HG03521 (cell line): ENCODE results near the gene NCDN.
A peak's percentile ranks its signal among the peaks of the same experiment; 100 is the strongest.
"Not testable (repeated sequence)": the region's sequence is repeated elsewhere in the genome, so short reads cannot be mapped to it uniquely, and the experiment has no call there.

Experiments
- ATAC-seq: cut with Tn5 transposase; IDR thresholded peaks from one replicate; pipeline ENCODE4 v1.9.1; 2021; ENCODE audit warnings: mild to moderate bottlenecking, moderate library complexity; ENCODE audit not compliant: unreplicated experiment

The NCDN gene

GRCh38 chr1:35568975-35569395, 11.4 kb downstream of the NCDN start:
- no peak for ATAC-seq

GRCh38 chr1:35569936-35570335, 12.3 kb downstream of the NCDN start:
- no peak for ATAC-seq

DNA sequence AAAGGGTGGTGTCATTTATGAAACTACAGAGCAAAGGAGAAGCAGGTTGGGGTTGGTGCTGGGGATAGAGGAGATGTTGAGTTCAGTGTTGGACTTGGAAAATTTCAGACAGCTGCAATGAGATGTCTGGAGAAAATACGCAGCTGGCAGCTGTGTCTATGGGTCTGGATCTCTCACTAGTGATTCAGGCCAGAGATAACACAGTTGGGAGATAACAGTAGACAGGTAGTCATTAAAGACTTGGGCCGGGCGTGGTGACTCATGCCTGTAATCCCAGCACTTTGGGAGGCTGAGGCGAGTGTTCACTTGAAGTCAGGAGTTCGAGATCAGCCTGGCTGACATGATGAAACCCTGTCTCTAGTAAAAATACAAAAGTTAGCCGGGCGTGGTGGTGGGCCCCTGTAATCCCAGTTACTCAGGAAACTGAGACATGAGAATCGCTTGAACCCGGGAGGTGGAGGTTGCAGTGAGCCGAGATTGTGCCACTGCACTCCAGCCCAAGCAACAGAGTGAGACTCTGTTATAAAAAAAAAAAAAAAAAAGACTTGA, 13.1 kb downstream of the NCDN start:
- ATAC-seq: no peak

- ATAC-seq: no peak
These were observed 13.7 kb downstream of the NCDN start for GRCh38 chr1:35571263-35571662.

DNA sequence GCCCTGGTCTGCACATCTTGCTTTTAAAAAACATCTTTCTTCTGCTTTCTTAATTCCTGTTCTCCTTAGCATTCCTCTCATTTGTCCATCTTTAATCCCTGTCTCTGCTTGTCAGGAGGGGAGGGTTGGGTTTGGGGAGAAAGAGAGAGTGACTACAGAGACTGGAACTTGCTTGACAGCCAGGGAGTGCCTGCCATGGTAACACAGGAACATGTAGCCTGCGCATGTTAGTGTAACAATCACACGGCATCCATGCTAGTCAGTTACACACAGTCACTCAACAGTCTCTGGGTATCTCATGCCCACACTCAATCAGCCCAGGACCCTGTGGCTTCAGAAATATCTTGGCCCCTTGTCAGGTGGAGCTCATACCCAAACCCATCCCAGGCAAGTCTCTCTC, 14.7 kb downstream of the NCDN start:
- no peak for ATAC-seq

GRCh38 chr1:35573198-35574124, 15.9 kb downstream of the NCDN start, which contains the start of gene TFAP2E:
Gene TFAP2E (plus strand): TSS chr1:35573314. CDS start chr1:35573578, 264 bp downstream.
- no peak for ATAC-seq

DNA sequence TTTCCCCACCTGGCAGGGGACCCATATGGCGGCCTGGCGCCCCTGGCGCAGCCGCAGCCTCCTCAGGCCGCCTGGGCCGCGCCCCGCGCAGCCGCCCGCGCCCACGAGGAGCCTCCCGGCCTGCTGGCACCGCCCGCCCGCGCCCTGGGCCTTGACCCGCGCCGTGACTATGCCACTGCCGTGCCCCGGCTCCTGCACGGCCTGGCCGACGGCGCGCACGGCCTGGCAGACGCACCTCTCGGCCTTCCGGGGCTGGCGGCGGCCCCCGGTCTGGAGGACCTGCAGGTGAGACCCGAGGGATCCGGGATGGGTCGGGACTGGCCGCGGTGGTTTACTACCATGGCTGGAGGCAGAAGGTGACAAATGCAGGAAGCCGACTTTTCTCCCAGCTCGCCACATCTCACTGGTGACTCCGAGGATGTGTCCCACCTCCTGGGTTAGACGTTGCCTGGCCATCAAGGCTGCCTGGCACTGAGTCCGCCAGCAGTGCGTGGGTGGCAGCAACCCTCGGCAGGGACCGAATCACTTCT, 16.6 kb downstream of the NCDN start:
- no peak for ATAC-seq

- no peak for ATAC-seq
These were observed 17.2 kb downstream of the NCDN start for GRCh38 chr1:35574655-35575415.

GRCh38 chr1:35575416-35575958, 17.9 kb downstream of the NCDN start:
- ATAC-seq: no peak

GRCh38 chr1:35576061-35576765, 18.6 kb downstream of the NCDN start:
- ATAC-seq: no peak

DNA sequence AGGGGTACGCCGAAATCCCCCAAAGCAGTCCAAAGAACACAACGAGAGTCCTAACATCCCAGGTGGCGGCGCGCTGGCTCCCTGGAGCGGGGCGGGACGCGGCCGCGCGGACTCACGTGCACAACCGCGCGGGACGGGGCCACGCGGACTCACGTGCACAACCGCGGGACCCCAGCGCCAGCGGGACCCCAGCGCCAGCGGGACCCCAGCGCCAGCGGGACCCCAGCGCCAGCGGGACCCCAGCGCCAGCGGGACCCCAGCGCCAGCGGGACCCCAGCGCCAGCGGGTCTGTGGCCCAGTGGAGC, 19.1 kb downstream of the NCDN start:
- not testable (repeated sequence) for ATAC-seq

DNA sequence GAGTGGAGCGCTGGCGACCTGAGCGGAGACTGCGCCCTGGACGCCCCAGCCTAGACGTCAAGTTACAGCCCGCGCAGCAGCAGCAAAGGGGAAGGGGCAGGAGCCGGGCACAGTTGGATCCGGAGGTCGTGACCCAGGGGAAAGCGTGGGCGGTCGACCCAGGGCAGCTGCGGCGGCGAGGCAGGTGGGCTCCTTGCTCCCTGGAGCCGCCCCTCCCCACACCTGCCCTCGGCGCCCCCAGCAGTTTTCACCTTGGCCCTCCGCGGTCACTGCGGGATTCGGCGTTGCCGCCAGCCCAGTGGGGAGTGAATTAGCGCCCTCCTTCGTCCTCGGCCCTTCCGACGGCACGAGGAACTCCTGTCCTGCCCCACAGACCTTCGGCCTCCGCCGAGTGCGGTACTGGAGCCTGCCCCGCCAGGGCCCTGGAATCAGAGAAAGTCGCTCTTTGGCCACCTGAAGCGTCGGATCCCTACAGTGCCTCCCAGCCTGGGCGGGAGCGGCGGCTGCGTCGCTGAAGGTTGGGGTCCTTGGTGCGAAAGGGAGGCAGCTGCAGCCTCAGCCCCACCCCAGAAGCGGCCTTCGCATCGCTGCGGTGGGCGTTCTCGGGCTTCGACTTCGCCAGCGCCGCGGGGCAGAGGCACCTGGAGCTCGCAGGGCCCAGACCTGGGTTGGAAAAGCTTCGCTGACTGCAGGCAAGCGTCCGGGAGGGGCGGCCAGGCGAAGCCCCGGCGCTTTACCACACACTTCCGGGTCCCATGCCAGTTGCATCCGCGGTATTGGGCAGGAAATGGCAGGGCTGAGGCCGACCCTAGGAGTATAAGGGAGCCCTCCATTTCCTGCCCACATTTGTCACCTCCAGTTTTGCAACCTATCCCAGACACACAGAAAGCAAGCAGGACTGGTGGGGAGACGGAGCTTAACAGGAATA, 19.7 kb downstream of the NCDN start:
- ATAC-seq: peak; percentile 56

- no peak for ATAC-seq
These were observed 23.4 kb downstream of the NCDN start for GRCh38 chr1:35580949-35581388.

- ATAC-seq: not testable (repeated sequence)
These were observed 24.0 kb downstream of the NCDN start for GRCh38 chr1:35581621-35582020.

DNA sequence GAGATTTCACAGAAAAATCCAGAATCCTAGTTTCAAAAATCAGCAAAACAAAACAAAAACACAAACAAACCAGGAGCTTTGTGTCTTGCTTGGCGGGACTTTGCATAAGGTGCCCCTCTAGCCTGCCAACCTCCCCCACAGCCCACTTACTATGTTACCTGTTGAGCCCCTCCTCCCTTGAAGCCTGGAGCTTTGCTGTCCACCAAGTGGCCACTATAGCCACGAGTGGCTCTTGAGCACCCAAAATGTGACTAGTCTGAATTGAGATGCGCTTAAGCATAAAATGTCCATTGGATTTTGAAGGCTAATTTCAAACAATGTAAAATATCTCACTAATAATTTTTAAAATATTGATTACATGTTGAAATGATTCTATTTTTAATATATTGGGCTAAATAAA, 27.7 kb downstream of the NCDN start:
- ATAC-seq: no peak

DNA sequence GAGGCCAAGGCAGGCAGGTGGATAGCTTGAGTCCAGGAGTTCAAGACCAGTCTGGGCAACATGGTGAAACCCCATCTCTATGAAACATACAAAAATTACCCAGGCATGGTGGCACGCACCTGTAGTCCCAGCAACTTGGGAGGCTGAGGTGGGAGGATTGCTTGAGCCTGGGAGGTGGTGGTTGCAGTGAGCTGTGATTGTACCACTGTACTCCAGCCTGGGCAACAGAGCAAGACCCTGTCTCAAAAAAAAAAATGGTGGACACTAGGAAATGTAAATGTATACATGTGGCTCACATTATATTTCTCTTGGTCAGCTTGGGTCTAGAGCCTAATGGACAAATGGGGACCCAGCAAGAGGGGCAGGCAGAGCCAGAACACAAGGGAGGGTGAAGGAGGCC, 28.2 kb downstream of the NCDN start:
- ATAC-seq: not testable (repeated sequence)

GRCh38 chr1:35586808-35587207, 29.2 kb downstream of the NCDN start:
- ATAC-seq: no peak

GRCh38 chr1:35587736-35588135, 30.1 kb downstream of the NCDN start:
- no peak for ATAC-seq

DNA sequence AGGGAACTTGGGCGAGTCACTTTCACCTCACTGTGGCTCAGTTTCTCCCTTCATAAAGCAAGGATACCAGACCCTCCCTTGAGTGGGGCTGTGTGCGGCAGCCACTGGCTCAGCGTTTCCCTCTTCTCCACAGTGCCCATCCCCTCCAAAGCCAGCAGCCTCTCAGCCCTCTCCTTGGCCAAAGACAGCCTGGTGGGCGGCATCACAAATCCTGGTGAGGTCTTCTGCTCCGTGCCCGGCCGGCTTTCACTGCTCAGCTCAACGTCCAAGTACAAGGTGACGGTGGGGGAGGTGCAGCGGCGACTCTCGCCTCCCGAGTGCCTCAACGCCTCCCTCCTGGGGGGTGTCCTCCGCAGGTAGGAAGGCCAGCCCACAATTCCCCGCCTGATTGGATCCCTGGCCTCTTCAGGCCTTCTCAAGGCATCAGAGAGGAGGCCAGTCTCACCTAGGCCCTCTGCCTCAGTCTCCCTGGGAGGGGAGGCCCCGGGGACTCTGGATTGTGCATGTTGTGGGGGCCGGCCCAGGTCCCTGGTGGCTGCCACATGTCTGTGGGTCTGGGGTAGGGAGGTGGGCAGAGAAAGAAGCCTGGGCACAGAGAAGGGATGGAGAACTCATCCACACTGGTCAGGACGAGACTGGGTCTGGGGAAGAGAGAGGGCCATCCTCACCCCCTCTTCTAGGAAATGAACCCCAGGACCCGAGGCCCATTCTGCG, 30.8 kb downstream of the NCDN start:
- ATAC-seq: no peak
